HL-60 (cell line): Measurements from ENCODE around the gene PLA2G4E.

Experiments
- DNase-seq, 2 experiments: peaks; one replicate each; pipeline ENCODE4 v3.0.0-alpha.2; 2010 to 2020; ENCODE audit warnings: low read depth in 1 of 2, low spot score in 1 of 2
- H3K27ac ChIP-seq: fragments of 250-450 bp; sonication (Bioruptor Pico); replicated peaks from 2 replicates; pipeline ENCODE4 v1.5.1; 2020; ENCODE audit warnings: mild to moderate bottlenecking, moderate library complexity
- H3K27me3 ChIP-seq: fragments of 250-450 bp; sonication (Bioruptor Pico); 2 replicates; pipeline ENCODE4 v1.5.1; 2021; ENCODE audit warnings: mild to moderate bottlenecking, moderate library complexity; ENCODE audit not compliant: insufficient read depth, poor library complexity, severe bottlenecking
- H3K4me3 ChIP-seq: replicated peaks from 2 replicates; pipeline ENCODE4 v1.5.1; 2011; ENCODE audit warnings: mild to moderate bottlenecking, control low read depth, low read length; ENCODE audit not compliant: insufficient read depth
- GABPA ChIP-seq: IDR thresholded peaks from 2 replicates; pipeline ENCODE4 v1.6.1; 2012; ENCODE audit warnings: low read depth
- POLR2AphosphoS5 ChIP-seq: IDR thresholded peaks from 2 replicates; pipeline ENCODE4 v1.6.1; 2012; ENCODE audit warnings: low read depth
- SPI1 ChIP-seq: IDR thresholded peaks from 2 replicates; pipeline ENCODE4 v1.6.1; 2012; ENCODE audit warnings: low read depth, mild to moderate bottlenecking, borderline replicate concordance
- TF ChIP-seq, protein P1 (sequence below): IDR thresholded peaks from 2 replicates; pipeline ENCODE4 v1.6.1; 2012; ENCODE audit warnings: low read depth; ENCODE audit not compliant: insufficient replicate concordance
- TF ChIP-seq, protein P2 (sequence below): IDR thresholded peaks from one replicate; pipeline ENCODE4 v1.5.1; 2011; ENCODE audit warnings: low read length, control low read depth, inconsistent platforms; ENCODE audit not compliant: insufficient read depth

Gene PLA2G4E

DNA sequence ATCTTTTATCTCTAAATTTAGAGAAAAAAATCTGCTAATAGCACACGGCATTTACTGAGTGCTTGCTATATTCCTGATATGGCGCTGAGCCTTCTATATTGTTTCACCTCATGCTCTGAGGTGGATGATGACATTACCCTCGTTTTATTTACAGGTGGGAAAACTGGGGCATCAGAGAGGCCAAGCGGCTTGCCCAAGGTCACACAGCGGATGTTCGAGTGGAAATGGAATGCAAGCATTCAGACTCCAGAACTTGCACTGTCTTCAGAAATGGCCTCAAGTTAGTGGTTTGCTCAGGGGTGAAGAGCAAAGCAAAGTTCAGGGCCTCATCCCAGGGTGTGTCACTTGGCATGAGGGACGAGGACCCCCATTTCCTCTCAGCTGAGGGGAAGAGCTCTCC, 65.7 kb downstream of the PLA2G4E start:
- Histone ChIP-seq H3K27me3 (no peaks in the 10 kb centered on the region), H3K4me3 (no peak overlapping the region), H3K27ac (no peak overlapping the region)
- TF ChIP-seq GABPA (no peak), POLR2AphosphoS5 (no peak), SPI1 (no peak)
- TF ChIP-seq, protein P1, sequence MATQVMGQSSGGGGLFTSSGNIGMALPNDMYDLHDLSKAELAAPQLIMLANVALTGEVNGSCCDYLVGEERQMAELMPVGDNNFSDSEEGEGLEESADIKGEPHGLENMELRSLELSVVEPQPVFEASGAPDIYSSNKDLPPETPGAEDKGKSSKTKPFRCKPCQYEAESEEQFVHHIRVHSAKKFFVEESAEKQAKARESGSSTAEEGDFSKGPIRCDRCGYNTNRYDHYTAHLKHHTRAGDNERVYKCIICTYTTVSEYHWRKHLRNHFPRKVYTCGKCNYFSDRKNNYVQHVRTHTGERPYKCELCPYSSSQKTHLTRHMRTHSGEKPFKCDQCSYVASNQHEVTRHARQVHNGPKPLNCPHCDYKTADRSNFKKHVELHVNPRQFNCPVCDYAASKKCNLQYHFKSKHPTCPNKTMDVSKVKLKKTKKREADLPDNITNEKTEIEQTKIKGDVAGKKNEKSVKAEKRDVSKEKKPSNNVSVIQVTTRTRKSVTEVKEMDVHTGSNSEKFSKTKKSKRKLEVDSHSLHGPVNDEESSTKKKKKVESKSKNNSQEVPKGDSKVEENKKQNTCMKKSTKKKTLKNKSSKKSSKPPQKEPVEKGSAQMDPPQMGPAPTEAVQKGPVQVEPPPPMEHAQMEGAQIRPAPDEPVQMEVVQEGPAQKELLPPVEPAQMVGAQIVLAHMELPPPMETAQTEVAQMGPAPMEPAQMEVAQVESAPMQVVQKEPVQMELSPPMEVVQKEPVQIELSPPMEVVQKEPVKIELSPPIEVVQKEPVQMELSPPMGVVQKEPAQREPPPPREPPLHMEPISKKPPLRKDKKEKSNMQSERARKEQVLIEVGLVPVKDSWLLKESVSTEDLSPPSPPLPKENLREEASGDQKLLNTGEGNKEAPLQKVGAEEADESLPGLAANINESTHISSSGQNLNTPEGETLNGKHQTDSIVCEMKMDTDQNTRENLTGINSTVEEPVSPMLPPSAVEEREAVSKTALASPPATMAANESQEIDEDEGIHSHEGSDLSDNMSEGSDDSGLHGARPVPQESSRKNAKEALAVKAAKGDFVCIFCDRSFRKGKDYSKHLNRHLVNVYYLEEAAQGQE: no peak
- TF ChIP-seq, protein P2, sequence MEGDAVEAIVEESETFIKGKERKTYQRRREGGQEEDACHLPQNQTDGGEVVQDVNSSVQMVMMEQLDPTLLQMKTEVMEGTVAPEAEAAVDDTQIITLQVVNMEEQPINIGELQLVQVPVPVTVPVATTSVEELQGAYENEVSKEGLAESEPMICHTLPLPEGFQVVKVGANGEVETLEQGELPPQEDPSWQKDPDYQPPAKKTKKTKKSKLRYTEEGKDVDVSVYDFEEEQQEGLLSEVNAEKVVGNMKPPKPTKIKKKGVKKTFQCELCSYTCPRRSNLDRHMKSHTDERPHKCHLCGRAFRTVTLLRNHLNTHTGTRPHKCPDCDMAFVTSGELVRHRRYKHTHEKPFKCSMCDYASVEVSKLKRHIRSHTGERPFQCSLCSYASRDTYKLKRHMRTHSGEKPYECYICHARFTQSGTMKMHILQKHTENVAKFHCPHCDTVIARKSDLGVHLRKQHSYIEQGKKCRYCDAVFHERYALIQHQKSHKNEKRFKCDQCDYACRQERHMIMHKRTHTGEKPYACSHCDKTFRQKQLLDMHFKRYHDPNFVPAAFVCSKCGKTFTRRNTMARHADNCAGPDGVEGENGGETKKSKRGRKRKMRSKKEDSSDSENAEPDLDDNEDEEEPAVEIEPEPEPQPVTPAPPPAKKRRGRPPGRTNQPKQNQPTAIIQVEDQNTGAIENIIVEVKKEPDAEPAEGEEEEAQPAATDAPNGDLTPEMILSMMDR: no peak
- no peak for DNase-seq

DNA sequence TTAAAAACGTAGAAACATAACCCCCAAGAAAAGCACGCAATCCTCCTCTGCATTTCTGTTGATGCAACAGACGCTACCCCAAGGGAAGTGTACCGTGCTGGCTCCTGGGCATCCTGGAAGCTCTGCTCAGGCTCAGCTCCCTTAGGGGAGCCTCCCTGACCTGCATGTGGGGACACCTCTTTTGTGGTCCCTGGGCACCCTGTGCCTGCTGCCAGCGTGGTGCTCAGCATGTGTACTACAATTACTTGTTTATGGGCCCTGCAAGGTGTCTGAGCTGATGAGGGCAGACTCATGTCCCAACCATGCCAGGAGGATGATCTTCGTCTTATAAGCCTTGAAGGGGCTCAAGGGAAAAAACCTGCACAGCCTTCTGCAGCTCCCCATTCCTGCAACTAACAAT, 66.8 kb downstream of the PLA2G4E start:
- Histone ChIP-seq H3K27ac (no peak overlapping the region), H3K27me3 (no peaks in the 10 kb centered on the region), H3K4me3 (no peak overlapping the region)
- DNase-seq: no peak
- TF ChIP-seq, protein P2: no peak
- no peak for TF ChIP-seq POLR2AphosphoS5
- TF ChIP-seq GABPA: no peak
- TF ChIP-seq, protein P1: no peak
- TF ChIP-seq SPI1: no peak

DNA sequence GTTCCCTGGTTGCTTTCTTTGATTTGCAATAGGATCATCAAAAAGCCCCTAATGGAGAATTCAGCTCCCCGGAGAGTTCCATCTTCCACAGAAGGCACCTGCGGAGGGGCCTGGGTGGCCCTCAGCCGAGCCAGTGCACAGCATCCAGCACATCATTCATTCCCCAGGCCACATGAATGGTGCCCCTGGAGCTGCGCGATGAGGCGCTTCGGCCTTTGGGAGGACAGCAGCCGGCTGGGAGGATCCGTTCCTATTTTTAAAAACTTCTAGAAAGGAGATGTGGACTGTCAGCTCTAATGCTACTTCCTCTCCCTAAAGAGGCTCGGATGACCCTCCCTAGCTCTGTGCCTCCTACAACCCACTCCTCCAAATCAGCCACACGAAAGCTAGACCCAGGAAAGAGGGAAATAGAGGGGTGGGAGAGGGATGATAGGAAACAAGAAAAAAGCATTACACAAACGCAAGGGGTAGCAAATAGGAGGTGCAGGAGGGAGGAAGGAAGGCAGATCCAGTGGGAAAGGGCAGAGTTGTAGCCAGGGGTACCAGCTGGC, 68.8 kb downstream of the PLA2G4E start:
- no peak for TF ChIP-seq GABPA
- TF ChIP-seq, protein P2: no peak
- TF ChIP-seq SPI1: no peak
- TF ChIP-seq, protein P1: no peak
- no peak for TF ChIP-seq POLR2AphosphoS5

More for the DNA sequence above, 68.8 kb downstream of the PLA2G4E start:
- H3K27me3 ChIP-seq: no peaks in the 10 kb centered on the region
- no peak for DNase-seq
- H3K27ac ChIP-seq: no peak overlapping the region
- H3K4me3 ChIP-seq: no peak overlapping the region
